Psoas muscle (tissue), 8 donors: ENCODE data around the gene FGFR3. TPM values are rescaled to one million over a fixed set of nuclear protein-coding genes. Genes with fewer than 3 reads are reported as not detected.

Source experiments
- ATAC-seq, 4 donors: fragments of 200-7000 bp; cut with Tn5 transposase; one replicate each; pipeline ENCODE4 v1.9.1; 2020; ENCODE audit warnings: moderate library complexity in 3 of 4, mild to moderate bottlenecking in 2 of 4
- DNase-seq, 2 donors: peaks; one replicate each; pipeline ENCODE4 v3.0.0-alpha.2; 2020
- H3K27ac ChIP-seq: fragments of 200-600 bp; one replicate; pipeline ENCODE4 v1.8.0; 2022
- H3K27me3 ChIP-seq, 3 donors: fragments of 200-600 bp in 1 of 3; one replicate each; pipeline versions ENCODE4 v1.6.1 to v1.8.0; 2013 to 2022; ENCODE audit warnings: low read length in 2 of 3, mild to moderate bottlenecking in 2 of 3, moderate library complexity in 1 of 3; ENCODE audit not compliant: insufficient read depth in 3 of 3
- H3K36me3 ChIP-seq, 2 donors: fragments of 200-600 bp in 1 of 2; one replicate each; pipeline versions ENCODE4 v1.6.1 to v1.8.0; 2013 to 2022; ENCODE audit warnings: low read depth in 1 of 2, mild to moderate bottlenecking in 1 of 2, moderate library complexity in 1 of 2; ENCODE audit not compliant: insufficient read depth in 1 of 2
- H3K4me1 ChIP-seq: fragments of 200-600 bp; one replicate; pipeline ENCODE4 v1.8.0; 2022
- H3K4me3 ChIP-seq: fragments of 200-600 bp; one replicate; pipeline ENCODE4 v1.8.0; 2022; ENCODE audit warnings: mild to moderate bottlenecking
- H3K9me3 ChIP-seq: fragments of 200-600 bp; one replicate; pipeline ENCODE4 v1.8.0; 2022
- CTCF ChIP-seq: fragments of 200-600 bp; IDR thresholded peaks from one replicate; pipeline ENCODE4 v1.8.0; 2022; ENCODE audit warnings: antibody characterized with exemption
- WGBS, 3 donors: extraction: QIAGEN DNeasy Blood & Tissue Kit; methylation state at CpG; one replicate each; pipeline versions ENCODE4 v1.1.6 to v1.1.7; 2013; 5-methylcytosine and 5-hydroxymethylcytosine counted together
- intact Hi-C, 2 donors: fragments of 100-400 bp; cut with DNase I; formaldehyde crosslinking; loops; one replicate each; pipeline versions ENCODE4 v1.11.0 to v1.14.2; 2022
- polyA plus RNA-seq, 3 donors: library from polyadenylated mRNA; stranded (reverse); fragments of 200-250 nt; gene quantifications; one replicate each; pipeline ENCODE4 v1.2.3, GENCODE V29; 2013
- total RNA-seq, 4 donors: library from RNA; stranded (reverse); fragmentation: NEBNext Ultra II Directional in 2 of 4; extraction: Animal tissue kit (Norgen Biotek cat#: 25700) in 2 of 4; gene quantifications; one replicate each; pipeline versions ENCODE4 v1.2.1 to v1.2.4, GENCODE V29; 2021 to 2023
- donor health status: healthy with polysubstance abuse.
- donor health status: DM: no; HTN: no; CAD: no; lungs with moderate emphysema.
- donor health status: Bipolar disorder and iron deficiency.
- donor health status: healthy.
- donor health status: DM: yes; HTN: yes; CAD: no.
- donor health status: DM: no; HTN: no; CAD: no.
- donor health status: DM: no; HTN: no; CAD: no.
- donor health status: DM: yes; HTN: yes; CAD: no.

Gene FGFR3
- total and polyA plus RNA-seq, 7 donors: 0.17 to 1.1 (median 0.30) TPM

- peaks cover 0 to 24% (median 2%) of the 10 kb centered on the region in 3 donors for H3K27me3 ChIP-seq
- 86 to 88% (median 87%) methylated on average over 49 to 51 of the region's 51 CpGs for WGBS, 3 donors
- no peaks in the 10 kb centered on the region for H3K36me3 ChIP-seq
- no peak overlapping the region for H3K27ac ChIP-seq
- no peaks in the 10 kb centered on the region for H3K9me3 ChIP-seq
- TF ChIP-seq CTCF: no peak
- no peak overlapping the region for H3K4me3 ChIP-seq
- ATAC-seq (no peak), DNase-seq (no peak)
- intact Hi-C loops: no loop called here
- H3K4me1 ChIP-seq: no peaks in the 10 kb centered on the region
Observed at GRCh38 chr4:1803523-1804423, 10.7 kb downstream of the FGFR3 start.

- 86 to 90% (median 86%) methylated on average over 35 to 37 of the region's 37 CpGs for WGBS, 3 donors
- H3K4me3 ChIP-seq: no peak overlapping the region
- no peak for TF ChIP-seq CTCF
- no peaks in the 10 kb centered on the region for H3K36me3 ChIP-seq
- intact Hi-C loops: no loop called here
- no peaks in the 10 kb centered on the region for H3K4me1 ChIP-seq
- peaks cover 0 to 20% (median 2%) of the 10 kb centered on the region in 3 donors for H3K27me3 ChIP-seq
- H3K27ac ChIP-seq: no peak overlapping the region
- ATAC-seq (no peak), DNase-seq (no peak)
- H3K9me3 ChIP-seq: no peaks in the 10 kb centered on the region
Observed at GRCh38 chr4:1804638-1805492, 11.8 kb downstream of the FGFR3 start.

GRCh38 chr4:1805493-1806222 is 12.6 kb downstream of the FGFR3 start:
- TF ChIP-seq CTCF: no peak
- WGBS, 3 donors: 88 to 90% (median 90%) methylated on average over 46 to 47 of the region's 47 CpGs

GRCh38 chr4:1806223-1806564 is 13.1 kb downstream of the FGFR3 start:
- no peaks in the 10 kb centered on the region for H3K9me3 ChIP-seq
- H3K27ac ChIP-seq: no peak overlapping the region
- ATAC-seq (no peak), DNase-seq (no peak)
- H3K36me3 ChIP-seq: no peaks in the 10 kb centered on the region
- intact Hi-C loops: no loop called here
- no peak overlapping the region for H3K4me3 ChIP-seq
- no peak for TF ChIP-seq CTCF
- peaks cover 0 to 10% (median 2%) of the 10 kb centered on the region in 3 donors for H3K27me3 ChIP-seq
- 90 to 92% (median 90%) methylated on average over 11 of the region's 11 CpGs for WGBS, 3 donors
- H3K4me1 ChIP-seq: no peaks in the 10 kb centered on the region

More at GRCh38 chr4:1805493-1806222, 12.6 kb downstream of the FGFR3 start:
- Histone ChIP-seq H3K4me1 (no peaks in the 10 kb centered on the region), H3K27me3 (peaks cover 0 to 15% (median 2%) of the 10 kb centered on the region in 3 donors), H3K36me3 (no peaks in the 10 kb centered on the region), H3K9me3 (no peaks in the 10 kb centered on the region), H3K4me3 (no peak overlapping the region), H3K27ac (no peak overlapping the region)
- DNase-seq (no peak), ATAC-seq (no peak)
- intact Hi-C loops: no loop called here
